GM18499 (cell line): ENCODE results near the gene MST1.
"Not testable (repeated sequence)": the region's sequence is repeated elsewhere in the genome, so short reads cannot be mapped to it uniquely, and the experiment has no call there.

Experiments
- ATAC-seq: cut with Tn5 transposase; IDR thresholded peaks from one replicate; pipeline ENCODE4 v1.9.1; 2021; ENCODE audit warnings: moderate number of reproducible peaks; ENCODE audit not compliant: insufficient read depth, unreplicated experiment

The MST1 gene

DNA sequence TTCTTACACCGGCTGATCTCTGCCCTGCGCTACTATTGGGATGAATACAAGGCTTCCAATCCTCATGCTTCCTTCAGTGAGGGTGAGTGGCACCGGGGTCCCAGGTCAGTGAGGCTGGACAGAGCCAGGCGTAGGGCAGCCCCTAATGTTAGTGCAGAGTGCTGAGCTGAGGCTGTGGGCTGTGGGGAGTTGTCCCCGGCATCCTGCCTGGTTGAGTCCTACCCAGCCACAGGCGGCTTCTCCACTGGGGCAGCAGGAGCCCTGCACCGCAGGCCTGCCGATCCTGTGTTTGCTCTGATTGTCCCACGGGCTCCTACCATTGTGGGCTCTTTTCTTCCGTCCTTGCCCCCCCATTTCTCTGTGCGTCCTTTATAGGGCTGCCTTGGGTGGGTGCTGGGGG, 13.4 kb upstream of the MST1 start:
- ATAC-seq = no peak

- ATAC-seq = no peak
These were observed 12.3 kb upstream of the MST1 start for GRCh38 chr3:49701388-49702077.

GRCh38 chr3:49700453-49701128, 11.3 kb upstream of the MST1 start:
- ATAC-seq = no peak

GRCh38 chr3:49700014-49700413, 10.7 kb upstream of the MST1 start:
- ATAC-seq = no peak

- no peak for ATAC-seq
These were observed 10.2 kb upstream of the MST1 start for GRCh38 chr3:49699281-49699979.

DNA sequence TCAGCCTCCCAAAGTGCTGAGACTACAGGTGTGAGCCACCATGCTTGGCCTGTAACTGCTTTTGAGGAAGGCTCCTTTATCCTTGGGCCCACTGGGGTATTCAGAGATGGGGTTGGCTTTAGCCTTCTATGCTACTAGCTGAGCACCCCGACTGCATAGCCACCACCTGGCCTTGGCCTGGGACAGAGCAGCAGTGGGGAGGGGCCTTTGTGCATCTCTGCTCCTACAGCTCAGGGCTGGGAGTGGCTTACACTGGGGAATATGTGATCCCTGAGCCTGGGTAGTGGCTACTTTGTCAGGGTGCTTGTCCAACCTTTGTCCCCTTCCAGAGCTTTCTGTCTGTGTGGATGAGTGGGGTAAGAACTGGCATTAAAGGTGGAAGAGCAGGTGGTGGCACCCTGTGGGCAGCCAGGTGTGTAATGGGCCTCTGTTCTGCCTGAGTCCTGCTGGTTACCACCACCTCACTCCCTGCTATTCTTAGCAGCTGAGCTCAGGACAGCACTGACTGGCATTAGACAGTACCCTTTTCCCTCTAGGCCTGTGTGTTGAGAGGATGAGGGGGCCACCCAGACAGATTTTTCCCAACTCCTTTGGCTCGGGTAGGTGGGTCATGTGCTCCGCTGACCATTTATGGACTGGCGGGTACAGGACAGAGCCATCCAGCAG, 6.2 kb upstream of the MST1 start:
- not testable (repeated sequence) for ATAC-seq

- not testable (repeated sequence) for ATAC-seq
These were observed 5.3 kb upstream of the MST1 start for GRCh38 chr3:49694409-49695070.

DNA sequence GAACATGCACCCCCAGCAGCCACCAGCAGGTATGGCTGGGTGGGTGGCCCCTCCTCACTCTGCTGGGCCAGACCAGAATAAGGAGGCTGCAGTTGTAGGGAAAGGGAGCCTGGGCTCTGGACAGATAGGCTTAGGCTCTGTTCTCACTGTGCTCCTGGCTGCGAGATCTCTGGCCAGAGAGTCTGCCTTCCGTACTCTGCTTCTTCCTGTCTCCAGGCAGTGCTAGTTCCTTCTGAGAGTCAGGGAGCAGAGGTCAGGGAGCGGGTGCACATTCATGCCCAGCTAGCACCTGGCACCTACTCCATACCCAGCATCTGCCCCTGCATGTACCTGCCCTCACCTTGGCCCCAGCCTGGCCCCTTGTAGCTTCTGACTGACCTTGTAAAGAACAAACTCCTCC, 2.2 kb upstream of the MST1 start:
- ATAC-seq = not testable (repeated sequence)

DNA sequence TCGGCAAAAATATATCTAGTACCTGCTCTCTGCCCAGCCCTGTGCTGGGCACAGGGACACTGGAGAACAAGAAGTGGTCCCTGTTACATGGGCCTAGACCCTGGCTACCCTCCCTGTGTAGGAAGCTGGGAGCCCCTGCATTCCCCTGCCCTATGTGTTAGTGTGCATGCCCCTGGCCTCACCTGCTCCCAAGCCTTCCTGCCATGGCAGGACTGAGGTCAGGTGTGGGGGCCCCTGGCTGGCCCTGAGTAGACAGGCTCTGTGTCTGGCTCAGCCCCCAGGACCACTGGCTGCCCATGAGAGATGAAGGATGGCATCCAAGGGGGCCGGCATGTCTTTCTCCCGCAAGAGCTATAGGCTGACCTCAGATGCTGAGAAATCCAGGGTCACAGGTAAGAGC, 1.6 kb upstream of the MST1 start:
- ATAC-seq = not testable (repeated sequence)

- ATAC-seq = not testable (repeated sequence)
These were observed 792 bp upstream of the MST1 start for GRCh38 chr3:49689908-49690624.

GRCh38 chr3:49688338-49689045, 782 bp downstream of the MST1 start:
- not testable (repeated sequence) for ATAC-seq

GRCh38 chr3:49687424-49687795, 1.9 kb downstream of the MST1 start:
- ATAC-seq = not testable (repeated sequence)

DNA sequence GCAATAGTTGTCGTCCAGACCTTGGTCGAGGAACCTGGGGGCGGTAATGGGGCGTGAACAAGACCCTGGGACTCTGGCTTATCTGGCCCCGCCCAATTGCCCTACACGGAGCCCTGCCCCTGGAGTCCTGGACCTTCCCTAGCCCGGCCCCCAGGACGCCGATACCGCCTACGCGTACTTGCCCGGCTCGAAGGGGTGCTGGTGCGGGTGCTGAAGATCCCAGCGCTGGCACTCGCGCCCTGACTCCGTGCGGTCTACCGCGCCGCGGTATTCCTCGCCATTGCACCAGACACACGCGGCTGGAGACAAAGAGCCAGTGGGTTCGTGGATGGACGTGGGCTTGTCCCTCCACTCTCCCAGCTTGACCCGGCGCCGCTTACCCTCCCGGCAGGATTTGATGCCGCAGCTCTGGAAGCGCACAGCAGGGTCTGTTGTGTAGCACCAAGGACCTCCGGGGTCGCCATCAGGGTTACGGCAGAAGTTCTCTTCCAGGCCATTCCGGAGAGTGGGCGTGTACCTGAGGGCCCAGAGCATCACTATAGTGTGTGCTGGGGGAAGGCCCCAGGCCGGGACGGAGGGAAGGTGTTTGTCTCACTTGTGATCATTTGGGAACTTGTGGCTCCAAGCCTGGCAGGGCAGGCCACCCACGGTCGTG, 2.4 kb downstream of the MST1 start:
- not testable (repeated sequence) for ATAC-seq

- ATAC-seq = not testable (repeated sequence)
These were observed 2.9 kb downstream of the MST1 start for GRCh38 chr3:49686346-49686745.

DNA sequence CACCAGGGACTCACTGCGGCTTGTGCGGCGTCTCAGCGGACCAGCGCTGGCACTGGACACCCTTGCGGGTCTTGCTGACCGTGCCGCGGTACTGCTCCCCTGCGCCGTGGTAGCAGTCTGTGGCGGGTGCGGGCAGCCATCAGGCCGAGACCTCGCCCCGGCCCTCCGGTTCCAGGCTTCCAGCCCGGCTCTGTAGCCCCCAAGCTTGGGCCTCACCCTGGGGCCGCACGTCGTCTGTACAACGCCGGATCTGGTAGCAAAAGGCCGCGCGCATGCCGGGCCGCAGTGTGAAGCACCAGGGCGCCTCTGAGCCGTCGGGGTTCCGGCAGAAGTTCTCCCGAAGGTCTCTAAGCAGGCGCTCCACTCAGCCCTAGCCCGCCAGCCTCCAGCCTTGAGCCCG, 3.4 kb downstream of the MST1 start:
- ATAC-seq = not testable (repeated sequence)

- not testable (repeated sequence) for ATAC-seq
These were observed 4.2 kb downstream of the MST1 start for GRCh38 chr3:49685103-49685502.

- ATAC-seq = not testable (repeated sequence)
These were observed 4.8 kb downstream of the MST1 start for GRCh38 chr3:49684453-49684852.

- ATAC-seq = no peak
These were observed 6.1 kb downstream of the MST1 start for GRCh38 chr3:49683162-49683561.

- ATAC-seq = no peak
These were observed 7.7 kb downstream of the MST1 start for GRCh38 chr3:49681543-49681942.
